IMR-90 (cell line): ENCODE measurements around the gene ASTE1. TPM values are rescaled to one million over a fixed set of nuclear protein-coding genes. Genes with fewer than 3 reads are reported as not detected.

ENCODE experiments used
- ATAC-seq: fragments of 200-7000 bp; cut with Tn5 transposase; 2 replicates; pipeline ENCODE4 v1.9.1; 2020; ENCODE audit warnings: low read depth, mild to moderate bottlenecking, moderate library complexity
- BruUV-seq: library from RNA; stranded (reverse); fragments of 400-500 nt; replicated peaks from 2 replicates; lab custom pipeline; 2021; lab: Mats Ljungman, UMichigan
- CTCF ChIA-PET: fragments of 300-600 bp; formaldehyde crosslinking; extraction: SDS; loops from one replicate; lab custom pipeline; 2021; ENCODE audit warnings: antibody characterized with exemption; lab: Yijun Ruan, JAX
- POLR2A ChIA-PET: fragments of 300-600 bp; sonication (Branson Sonifier 250); formaldehyde crosslinking; loops from one replicate; lab custom pipeline; 2022; ENCODE audit warnings: antibody characterized with exemption; ENCODE audit not compliant: unreplicated experiment; lab: Charles Lee
- DNase-seq: peaks from one replicate; pipeline ENCODE4 v3.0.0; 2013
- H2AFZ ChIP-seq: replicated peaks from 2 replicates; pipeline ENCODE3; 2013; ENCODE audit warnings: low read length, mild to moderate bottlenecking; ENCODE audit not compliant: poor library complexity
- H2AK5ac ChIP-seq: 2 replicates; pipeline ENCODE4 v1.6.1; 2013; ENCODE audit warnings: low read depth, low read length, inconsistent platforms
- H2AK9ac ChIP-seq: replicated peaks from 2 replicates; pipeline ENCODE3; 2013; ENCODE audit warnings: mild to moderate bottlenecking, low read depth, low read length, moderate library complexity; ENCODE audit not compliant: poor library complexity
- H2BK120ac ChIP-seq: 2 replicates; pipeline ENCODE4 v1.6.1; 2013; ENCODE audit warnings: low read depth, low read length, inconsistent platforms
- H2BK15ac ChIP-seq: 3 replicates; pipeline ENCODE4 v1.6.1; 2013; ENCODE audit warnings: low read depth, low read length, inconsistent platforms
- H2BK20ac ChIP-seq: 2 replicates; pipeline ENCODE4 v1.6.1; 2013; ENCODE audit warnings: low read depth, mild to moderate bottlenecking, inconsistent platforms, low read length, moderate library complexity
- H2BK5ac ChIP-seq: 2 replicates; pipeline ENCODE4 v1.6.1; 2013; ENCODE audit warnings: mild to moderate bottlenecking, low read depth, low read length, inconsistent platforms; ENCODE audit not compliant: poor library complexity, severe bottlenecking
- H3K14ac ChIP-seq: replicated peaks from 2 replicates; pipeline ENCODE4 v1.6.1; 2013; ENCODE audit warnings: low read depth, low read length, inconsistent platforms
- H3K18ac ChIP-seq: 2 replicates; pipeline ENCODE4 v1.6.1; 2013; ENCODE audit warnings: low read depth, low read length, control low read depth
- H3K23ac ChIP-seq: 2 replicates; pipeline ENCODE4 v1.6.1; 2013; ENCODE audit warnings: low read depth, low read length, inconsistent platforms
- H3K27ac ChIP-seq: 2 replicates; pipeline ENCODE4 v1.5.1; 2013; ENCODE audit warnings: mild to moderate bottlenecking, control low read depth, low read length; ENCODE audit not compliant: insufficient read depth
- H3K27me3 ChIP-seq: 2 replicates; pipeline ENCODE4 v1.6.1; 2013; ENCODE audit warnings: low read length; ENCODE audit not compliant: control insufficient read depth, insufficient read depth
- H3K36me3 ChIP-seq: 2 replicates; pipeline ENCODE4 v1.6.1; 2013; ENCODE audit warnings: low read length, mixed read lengths; ENCODE audit not compliant: control insufficient read depth, insufficient read depth
- H3K4ac ChIP-seq: 2 replicates; pipeline ENCODE4 v1.6.1; 2013; ENCODE audit warnings: low read depth, low read length, inconsistent platforms
- H3K4me1 ChIP-seq: 2 replicates; pipeline ENCODE4 v1.6.1; 2013; ENCODE audit warnings: low read length, mixed read lengths; ENCODE audit not compliant: control insufficient read depth, insufficient read depth
- H3K4me2 ChIP-seq: 2 replicates; pipeline ENCODE4 v1.6.1; 2013; ENCODE audit warnings: low read depth, mild to moderate bottlenecking, control low read depth, low read length, moderate library complexity
- H3K4me3 ChIP-seq: 2 replicates; pipeline ENCODE4 v1.5.1; 2013; ENCODE audit warnings: low read depth, mild to moderate bottlenecking, control low read depth, low read length, moderate library complexity; ENCODE audit not compliant: insufficient read depth
- H3K56ac ChIP-seq: 2 replicates; pipeline ENCODE4 v1.6.1; 2013; ENCODE audit warnings: low read length, inconsistent platforms; ENCODE audit not compliant: insufficient read depth; ENCODE audit errors: extremely low read depth
- H3K79me1 ChIP-seq, 2 experiments: 2 replicates each; pipeline ENCODE4 v1.6.1; 2013; ENCODE audit warnings: low read length in 2 of 2, inconsistent platforms in 1 of 2, low read depth in 1 of 2
- H3K9ac ChIP-seq: 2 replicates; pipeline ENCODE4 v1.6.1; 2013; ENCODE audit warnings: low read depth, low read length, control low read depth
- H3K9me1 ChIP-seq: 2 replicates; pipeline ENCODE4 v1.6.1; 2013; ENCODE audit warnings: low read length, inconsistent platforms; ENCODE audit not compliant: insufficient read depth
- H3K9me3 ChIP-seq: 2 replicates; pipeline ENCODE4 v1.6.1; 2013; ENCODE audit warnings: low read length; ENCODE audit not compliant: control insufficient read depth, insufficient read depth
- H4K20me1 ChIP-seq: 2 replicates; pipeline ENCODE4 v1.6.1; 2013; ENCODE audit warnings: low read length, inconsistent platforms; ENCODE audit not compliant: insufficient read depth
- H4K5ac ChIP-seq: 2 replicates; pipeline ENCODE4 v1.6.1; 2013; ENCODE audit warnings: mild to moderate bottlenecking, low read depth, low read length, control low read depth
- H4K8ac ChIP-seq, 2 experiments: 2 replicates each; pipeline ENCODE4 v1.6.1; 2013; ENCODE audit warnings: low read depth in 2 of 2, low read length in 2 of 2, control low read depth in 1 of 2, inconsistent platforms in 1 of 2
- H4K91ac ChIP-seq: 2 replicates; pipeline ENCODE4 v1.6.1; 2013; ENCODE audit warnings: low read depth, low read length, inconsistent platforms; ENCODE audit not compliant: insufficient read depth
- CHD1 ChIP-seq: IDR thresholded peaks from 2 replicates; pipeline ENCODE4 v1.6.1; 2012; ENCODE audit warnings: low read depth, low read length, improper control_type of control experiment
- CTCF ChIP-seq: conservative IDR thresholded peaks from 2 replicates; pipeline ENCODE4 v1.5.1; 2012; ENCODE audit warnings: mild to moderate bottlenecking, low read depth, low read length, improper control_type of control experiment
- ELK1 ChIP-seq: fragments of 150-350 bp; IDR thresholded peaks from 2 replicates; pipeline ENCODE4 v1.6.1; 2016; ENCODE audit warnings: low read depth, mild to moderate bottlenecking, low read length, moderate library complexity, borderline replicate concordance
- FOS ChIP-seq: fragments of 150-350 bp; IDR thresholded peaks from 2 replicates; pipeline ENCODE4 v1.6.1; 2016; ENCODE audit warnings: low read depth, low read length
- MXI1 ChIP-seq: IDR thresholded peaks from 2 replicates; pipeline ENCODE4 v1.6.1; 2012; ENCODE audit warnings: low read depth, mild to moderate bottlenecking, low read length, moderate library complexity, borderline replicate concordance
- NFE2L2 ChIP-seq: fragments of 150-350 bp; IDR thresholded peaks from 2 replicates; pipeline ENCODE4 v1.6.1; 2016; ENCODE audit warnings: low read depth, mild to moderate bottlenecking, low read length
- RCOR1 ChIP-seq: IDR thresholded peaks from 2 replicates; pipeline ENCODE4 v1.6.1; 2012; ENCODE audit warnings: mild to moderate bottlenecking, low read length, improper control_type of control experiment; ENCODE audit not compliant: insufficient replicate concordance
- USF2 ChIP-seq: fragments of 150-350 bp; IDR thresholded peaks from 2 replicates; pipeline ENCODE4 v1.6.1; 2017; ENCODE audit warnings: mild to moderate bottlenecking, antibody characterized with exemption, low read length, low read depth
- WGBS, 2 experiments: methylation state at CpG; one replicate each; pipeline versions ENCODE4 v1.1.5 to v1.1.7; 2013; ENCODE audit warnings: missing lambda C conversion rate in 2 of 2; ENCODE audit not compliant: insufficient read length in 1 of 2; ENCODE audit errors: extremely low coverage in 2 of 2; 5-methylcytosine and 5-hydroxymethylcytosine counted together
- dilution Hi-C: fragments of 300-500 bp; cut with HindIII; formaldehyde crosslinking; loops from one replicate; pipeline ENCODE4 v1.14.3; 2018; ENCODE audit warnings: low sequenced_read_pairs; ENCODE audit not compliant: unreplicated experiment
- in situ Hi-C: fragments of 300-500 bp; cut with MboI; formaldehyde crosslinking; loops from 3 replicates; pipeline ENCODE4 v1.14.3; 2019; ENCODE audit warnings: low sequenced_read_pairs, inconsistent platforms, mixed read lengths
- intact Hi-C: fragments of 100-400 bp; cut with micrococcal nuclease; formaldehyde crosslinking; loops from 2 replicates; pipeline ENCODE4 v1.10.0; 2022
- polyA plus RNA-seq, 3 experiments: library from polyadenylated mRNA; depleted of rRNA; stranded (reverse); fragments of >200 nt; gene quantifications; 2 replicates each; pipeline ENCODE4 v1.2.3, GENCODE V29; 2012; ENCODE audit warnings: low replicate concordance in 1 of 3
- total RNA-seq: library from RNA; depleted of rRNA; stranded (reverse); fragments of >200 nt; gene quantifications from 2 replicates; pipeline ENCODE4 v1.2.3, GENCODE V29; 2012

The ASTE1 gene
- total and polyA plus RNA-seq, 2 of the 4 experiments (the other 2 are of a cell fraction): 3.2 to 7.5 TPM

GRCh38 chr3:131036986-131037385, 10.4 kb upstream of the ASTE1 start:
- no peak overlapping the region for H4K5ac ChIP-seq
- no peak overlapping the region for H2BK5ac ChIP-seq
- no peaks in the 10 kb centered on the region for H3K27me3 ChIP-seq
- H3K4me2 ChIP-seq: no peak overlapping the region
- H3K9me3 ChIP-seq: no peaks in the 10 kb centered on the region
- H4K91ac ChIP-seq: no peak overlapping the region
- ATAC-seq (no peak), DNase-seq (no peak)
- H2AK9ac ChIP-seq: no peak overlapping the region
- H2AK5ac ChIP-seq: no peak overlapping the region
- TF ChIP-seq CTCF: no peak
- no peak for TF ChIP-seq CHD1
- no peak for TF ChIP-seq ELK1
- TF ChIP-seq FOS: no peak
- no peak for TF ChIP-seq USF2
- TF ChIP-seq MXI1: no peak
- no peak for TF ChIP-seq RCOR1
- no peak for TF ChIP-seq NFE2L2
- intact Hi-C loops (loop anchor here (10.0 kb wide), 3 partner anchors 188 to 762 kb away; no protein-coding TSS in a partner anchor), dilution Hi-C loops (no loop called here), in situ Hi-C loops (loop anchor here (25.0 kb wide), 2 partner anchors 450 to 1000 kb away; partner anchors contain the start of gene CPNE4)
- no peak overlapping the region for H2BK20ac ChIP-seq
- H3K4me3 ChIP-seq: no peak overlapping the region
- H3K4ac ChIP-seq: no peak overlapping the region
- H3K18ac ChIP-seq: no peak overlapping the region
- no peak overlapping the region for H2AFZ ChIP-seq
- ChIA-PET POLR2A (no interaction called here), CTCF (interaction anchor here (0.6 to 1.2 kb wide), 3 partner anchors 10 to 701 kb away, joined by 3 to 5 read pairs (median 3); no protein-coding TSS in a partner anchor)
- no peak overlapping the region for H2BK15ac ChIP-seq
- 93% methylated on average over 2 of the region's 5 CpGs; no CpG with 5 or more reads in 1 of the 2 experiments for WGBS, 2 experiments
- no peak overlapping the region for H3K9ac ChIP-seq
- H2BK120ac ChIP-seq: no peak overlapping the region
- H3K14ac ChIP-seq: no peak overlapping the region
- no peaks in the 10 kb centered on the region for H3K36me3 ChIP-seq
- no peak overlapping the region for H3K23ac ChIP-seq
- peaks cover 4% of the 10 kb centered on the region; the same call in 1 of the 2 replicates for H4K20me1 ChIP-seq
- no peak overlapping the region for H3K56ac ChIP-seq
- no peaks in the 10 kb centered on the region for H3K9me1 ChIP-seq
- no peaks in the 10 kb centered on the region for H3K79me1 ChIP-seq
- peaks cover 4% of the 10 kb centered on the region for H3K4me1 ChIP-seq
- H3K27ac ChIP-seq: no peak overlapping the region
- H4K8ac ChIP-seq: no peak overlapping the region
- BruUV-seq: no TSS peak
